Ovary (tissue), 9 donors: Measurements from ENCODE around the gene NCK2. TPM values are rescaled to one million over a fixed set of nuclear protein-coding genes. Genes with fewer than 3 reads are reported as not detected.

Experiments
- DNase-seq, 5 donors: peaks; one replicate each; pipeline ENCODE4 v3.0.0-alpha.2; 2019 to 2020
- H3K27ac ChIP-seq, 2 donors: fragments of 200-600 bp; one replicate each; pipeline versions ENCODE4 v1.5.1 to v1.8.0; 2019 to 2022
- H3K27me3 ChIP-seq: fragments of 200-600 bp; one replicate; pipeline ENCODE4 v1.8.0; 2022
- H3K36me3 ChIP-seq: fragments of 200-600 bp; sonication (generic); one replicate; pipeline ENCODE4 v1.5.1; 2019
- H3K4me1 ChIP-seq: one replicate; pipeline ENCODE4 v1.8.1; 2013; ENCODE audit warnings: mild to moderate bottlenecking, moderate library complexity; ENCODE audit not compliant: insufficient read depth
- H3K4me3 ChIP-seq: fragments of 200-600 bp; sonication (generic); one replicate; pipeline ENCODE4 v1.5.1; 2017
- H3K9me3 ChIP-seq, 2 donors: fragments of 200-600 bp in 1 of 2; sonication (generic) in 1 of 2; one replicate each; pipeline versions ENCODE4 v1.5.1 to v1.8.1; 2013 to 2019; ENCODE audit warnings: mild to moderate bottlenecking in 1 of 2, moderate library complexity in 1 of 2
- EP300 ChIP-seq: sonication (generic); formaldehyde crosslinking; IDR thresholded peaks from one replicate; pipeline ENCODE4 v1.6.1; 2017; ENCODE audit warnings: antibody characterized with exemption
- POLR2A ChIP-seq: fragments of 450-650 bp; IDR thresholded peaks from one replicate; pipeline ENCODE4 v1.6.1; 2017; ENCODE audit warnings: antibody characterized with exemption, mild to moderate bottlenecking, moderate library complexity
- WGBS, 3 donors: extraction: QIAGEN DNeasy Blood & Tissue Kit in 1 of 3; methylation state at CpG; one replicate each; pipeline versions ENCODE4 v1.1.5 to v1.1.7; 2013 to 2017; 5-methylcytosine and 5-hydroxymethylcytosine counted together
- intact Hi-C, 4 donors: fragments of 100-400 bp; cut with DNase I; formaldehyde crosslinking; loops; one replicate each; pipeline versions ENCODE4 v1.11.0 to v1.15.1; 2022 to 2023
- polyA plus RNA-seq, 2 donors: library from polyadenylated mRNA; stranded (reverse); fragments of 200-250 nt in 1 of 2; fragments of 350-450 nt in 1 of 2; fragmentation: Illumina TruSeq in 1 of 2; extraction: RNeasy Lipid Tissue Mini Kit (QIAGEN cat#74804) in 1 of 2; gene quantifications; one replicate each; pipeline ENCODE4 v1.2.3, GENCODE V29; 2013 to 2014
- total RNA-seq, 7 donors: library from RNA; depleted of rRNA in 2 of 7; stranded (reverse); fragments of >200 nt in 2 of 7; fragmentation: NEBNext Ultra II Directional in 3 of 7; extraction: Animal tissue kit (Norgen Biotek cat#: 25700) in 3 of 7; gene quantifications; one replicate each; pipeline versions ENCODE4 v1.1.0 to v1.2.4, GENCODE V29; 2016 to 2023
- TF ChIP-seq, protein P1 (sequence below), 3 donors: fragments of 450-650 bp in 2 of 3; fragments of 200-600 bp in 1 of 3; IDR thresholded peaks; one replicate each; pipeline versions ENCODE4 v1.5.1 to v1.8.0; 2016 to 2022; ENCODE audit warnings: antibody characterized with exemption in 3 of 3, mild to moderate bottlenecking in 1 of 3
- donor health status: DM: no; HTN: no; CAD: no; lungs with moderate emphysema.
- donor health status: DM: no; HTN: no; CAD: no.
- donor health status: Bipolar disorder and iron deficiency.
- donor health status: DM: yes; HTN: yes; CAD: no.
- donor health status: DM: no; HTN: no; CAD: no.
- donor health status: DM: yes; HTN: yes; CAD: no.

The NCK2 gene
- total and polyA plus RNA-seq, 9 donors, result 16.7 to 42.9 (median 31.2) TPM

DNA sequence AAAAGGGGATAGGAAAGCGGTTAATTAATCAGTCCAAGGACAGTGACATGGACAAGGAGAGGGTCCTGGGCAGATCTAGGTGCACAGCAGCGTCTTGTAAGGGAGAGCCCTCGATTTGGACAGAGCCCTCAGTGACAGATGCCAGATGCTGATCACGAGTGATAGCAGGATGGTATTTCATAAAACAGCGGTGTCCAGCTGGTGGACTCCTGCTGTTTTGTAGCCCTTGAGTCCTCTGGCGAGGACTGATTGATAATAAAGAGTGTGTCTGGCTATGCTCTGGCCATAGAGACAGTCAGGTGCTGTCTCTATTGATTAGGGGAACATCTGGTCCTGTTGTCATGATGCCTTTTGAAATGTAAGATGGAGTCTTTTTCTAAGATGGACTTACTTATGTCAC is 180.7 kb downstream of the NCK2 start:
- DNase-seq, result no peak
- H3K4me1 ChIP-seq, result peaks cover 6% of the 10 kb centered on the region
- no peak for TF ChIP-seq EP300
- no peak for TF ChIP-seq POLR2A
- TF ChIP-seq, protein P1, sequence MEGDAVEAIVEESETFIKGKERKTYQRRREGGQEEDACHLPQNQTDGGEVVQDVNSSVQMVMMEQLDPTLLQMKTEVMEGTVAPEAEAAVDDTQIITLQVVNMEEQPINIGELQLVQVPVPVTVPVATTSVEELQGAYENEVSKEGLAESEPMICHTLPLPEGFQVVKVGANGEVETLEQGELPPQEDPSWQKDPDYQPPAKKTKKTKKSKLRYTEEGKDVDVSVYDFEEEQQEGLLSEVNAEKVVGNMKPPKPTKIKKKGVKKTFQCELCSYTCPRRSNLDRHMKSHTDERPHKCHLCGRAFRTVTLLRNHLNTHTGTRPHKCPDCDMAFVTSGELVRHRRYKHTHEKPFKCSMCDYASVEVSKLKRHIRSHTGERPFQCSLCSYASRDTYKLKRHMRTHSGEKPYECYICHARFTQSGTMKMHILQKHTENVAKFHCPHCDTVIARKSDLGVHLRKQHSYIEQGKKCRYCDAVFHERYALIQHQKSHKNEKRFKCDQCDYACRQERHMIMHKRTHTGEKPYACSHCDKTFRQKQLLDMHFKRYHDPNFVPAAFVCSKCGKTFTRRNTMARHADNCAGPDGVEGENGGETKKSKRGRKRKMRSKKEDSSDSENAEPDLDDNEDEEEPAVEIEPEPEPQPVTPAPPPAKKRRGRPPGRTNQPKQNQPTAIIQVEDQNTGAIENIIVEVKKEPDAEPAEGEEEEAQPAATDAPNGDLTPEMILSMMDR (IDR thresholded peaks at IDR 0.05), result no peak
- intact Hi-C loops, result no loop called here
- H3K27me3 ChIP-seq, result no peaks in the 10 kb centered on the region
- no peaks in the 10 kb centered on the region for H3K36me3 ChIP-seq
- 65 to 73% (median 69%) methylated on average over 6 of the region's 6 CpGs for WGBS, 3 donors
- no peak overlapping the region for H3K4me3 ChIP-seq
- no peak overlapping the region for H3K27ac ChIP-seq
- H3K9me3 ChIP-seq, result no peaks in the 10 kb centered on the region

DNA sequence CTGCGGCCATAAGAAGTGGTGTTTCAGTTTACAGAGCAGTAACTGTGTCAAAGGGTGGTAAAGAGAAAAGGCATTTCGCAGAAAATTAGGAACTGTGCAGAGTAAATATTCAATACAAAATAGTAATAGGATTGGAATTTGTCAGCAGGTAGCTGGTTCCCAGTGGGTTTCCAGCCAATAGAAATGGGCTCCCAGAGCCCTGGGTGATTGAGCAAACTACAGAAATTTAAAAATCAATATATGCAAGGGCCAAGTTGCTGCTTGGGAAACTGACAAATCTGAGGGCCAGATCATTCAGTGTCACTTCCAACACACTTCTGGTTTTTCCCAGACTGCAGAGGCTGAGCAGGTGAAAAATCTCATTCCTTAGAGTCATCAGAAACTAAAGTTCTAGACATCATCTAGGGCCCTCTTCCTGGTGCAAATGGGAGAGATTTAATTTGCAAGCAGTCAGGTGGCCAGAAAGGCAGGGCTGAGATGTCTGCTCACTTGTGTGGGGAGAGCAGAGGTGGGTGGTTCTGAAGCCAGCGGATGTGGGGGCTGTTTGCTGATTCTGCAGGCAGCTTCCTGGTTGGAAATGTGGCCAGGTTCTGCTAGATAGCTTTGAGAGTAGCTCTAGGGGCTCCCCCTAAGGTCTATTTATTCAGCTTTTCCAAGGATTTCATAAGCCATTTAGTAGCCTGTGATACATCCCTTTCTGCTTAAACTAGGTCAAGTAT is 182.4 kb downstream of the NCK2 start:
- intact Hi-C loops, result no loop called here

DNA sequence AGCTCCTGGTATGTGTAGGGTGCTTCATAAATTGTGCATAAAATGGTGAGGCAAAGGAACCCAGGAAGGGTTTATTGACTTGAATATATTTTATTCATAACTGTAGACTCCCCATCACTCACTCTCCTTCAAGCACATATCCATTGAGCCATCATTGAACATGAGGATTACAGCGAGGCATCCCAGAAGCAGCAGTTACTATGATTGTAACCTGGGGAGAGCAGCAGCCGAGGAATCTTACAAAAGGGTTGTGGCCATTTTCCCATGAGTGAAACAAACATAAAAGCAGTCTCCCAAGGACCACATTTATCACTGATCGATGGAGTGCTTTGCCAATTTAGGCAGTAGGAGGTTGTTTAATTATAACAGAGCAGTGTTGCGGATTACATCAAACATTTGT is 183.4 kb downstream of the NCK2 start:
- H3K4me3 ChIP-seq, result no peak overlapping the region
- H3K9me3 ChIP-seq, result no peaks in the 10 kb centered on the region
- H3K27ac ChIP-seq, result no peak overlapping the region
- WGBS, 3 donors, result 84 to 94% (median 92%) methylated on average over 4 of the region's 4 CpGs
- H3K36me3 ChIP-seq, result no peaks in the 10 kb centered on the region
- no peak for TF ChIP-seq POLR2A
- intact Hi-C loops, result no loop called here
- H3K27me3 ChIP-seq, result no peaks in the 10 kb centered on the region
- no peak for DNase-seq
- peaks cover 6% of the 10 kb centered on the region for H3K4me1 ChIP-seq

More for the DNA sequence above, 182.4 kb downstream of the NCK2 start:
- no peaks in the 10 kb centered on the region for H3K9me3 ChIP-seq
- H3K4me1 ChIP-seq, result peaks cover 6% of the 10 kb centered on the region
- TF ChIP-seq POLR2A (no peak), EP300 (no peak)
- TF ChIP-seq, protein P1 (IDR thresholded peaks at IDR 0.05), result no peak
- H3K36me3 ChIP-seq, result no peaks in the 10 kb centered on the region
- 79 to 86% (median 83%) methylated on average over 3 of the region's 3 CpGs for WGBS, 3 donors
- no peak overlapping the region for H3K27ac ChIP-seq
- H3K4me3 ChIP-seq, result no peak overlapping the region
- DNase-seq, result no peak
- no peaks in the 10 kb centered on the region for H3K27me3 ChIP-seq

DNA sequence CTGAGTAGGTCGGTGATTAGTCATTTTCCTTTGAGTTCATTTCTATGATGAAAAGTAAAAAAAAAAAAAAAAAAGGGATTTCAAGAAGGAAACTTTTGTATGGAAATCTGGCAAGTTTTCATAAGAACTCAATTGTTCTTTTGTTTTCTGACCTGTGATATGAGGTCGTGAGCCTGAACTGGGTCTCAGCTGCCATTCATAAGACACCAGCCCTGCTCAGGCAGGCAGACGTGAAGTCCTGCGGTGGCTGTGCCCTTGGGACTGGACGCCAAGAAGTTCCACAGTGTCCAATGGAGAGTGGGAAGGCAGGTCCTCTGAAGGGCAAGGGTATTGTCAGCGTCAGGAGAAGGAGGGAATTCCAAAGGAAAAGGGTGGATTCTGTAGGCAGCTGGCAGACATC is 183.9 kb downstream of the NCK2 start:
- TF ChIP-seq EP300 (no peak), POLR2A (no peak)
- TF ChIP-seq, protein P1 (IDR thresholded peaks at IDR 0.05), result no peak
- 78 to 89% (median 82%) methylated on average over 6 of the region's 6 CpGs for WGBS, 3 donors
- H3K27me3 ChIP-seq, result no peaks in the 10 kb centered on the region
- intact Hi-C loops, result no loop called here
- H3K4me1 ChIP-seq, result peaks cover 6% of the 10 kb centered on the region
- no peak overlapping the region for H3K27ac ChIP-seq
- no peak overlapping the region for H3K4me3 ChIP-seq
- no peak for DNase-seq
- no peaks in the 10 kb centered on the region for H3K9me3 ChIP-seq
- no peaks in the 10 kb centered on the region for H3K36me3 ChIP-seq

DNA sequence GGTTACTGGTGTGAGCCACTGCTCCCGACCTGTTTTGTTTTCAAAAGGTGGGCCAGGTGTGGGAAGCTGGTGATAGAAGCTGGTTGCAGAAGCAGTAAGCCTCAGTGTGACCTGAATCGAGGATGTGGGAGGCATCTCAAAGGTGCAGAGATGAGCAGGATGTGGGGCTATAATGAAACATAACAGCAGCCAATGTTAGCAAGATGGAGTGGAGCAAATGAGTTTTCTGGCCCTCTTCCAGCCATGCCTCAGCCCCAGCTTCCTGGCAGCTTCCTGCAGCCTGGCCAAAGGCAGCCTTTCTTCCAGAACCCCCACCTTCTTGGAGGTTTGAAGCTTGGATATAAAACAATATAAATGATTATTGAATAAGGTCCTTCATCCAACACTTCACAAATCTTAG is 184.8 kb downstream of the NCK2 start:
- Histone ChIP-seq H3K4me3 (no peak overlapping the region), H3K27me3 (no peaks in the 10 kb centered on the region), H3K36me3 (no peaks in the 10 kb centered on the region), H3K27ac (no peak overlapping the region), H3K4me1 (peaks cover 4% of the 10 kb centered on the region), H3K9me3 (no peaks in the 10 kb centered on the region)
- intact Hi-C loops, result no loop called here
- no peak for DNase-seq
- 45 to 56% (median 48%) methylated on average over 2 of the region's 2 CpGs for WGBS, 3 donors
- TF ChIP-seq EP300 (no peak), POLR2A (no peak)
- TF ChIP-seq, protein P1 (IDR thresholded peaks at IDR 0.05), result no peak
